Osteocyte (in vitro differentiated cells): Measurements from ENCODE around the gene LRBA. TPM values are rescaled to one million over a fixed set of nuclear protein-coding genes. Genes with fewer than 3 reads are reported as not detected.
"Not testable (repeated sequence)": the region's sequence is repeated elsewhere in the genome, so short reads cannot be mapped to it uniquely, and the experiment has no call there.

ENCODE experiments used
- DNase-seq: peaks from one replicate; pipeline ENCODE4 v3.0.0; 2021; ENCODE audit warnings: mixed read lengths; ENCODE audit not compliant: unreplicated experiment; ENCODE audit errors: extremely low spot score
- H3K27ac Mint-ChIP-seq: one replicate; pipeline ENCODE4 v1.8.0; 2021; ENCODE audit warnings: mild to moderate bottlenecking, mixed read lengths; ENCODE audit not compliant: unreplicated experiment
- H3K27me3 Mint-ChIP-seq: one replicate; pipeline ENCODE4 v1.8.0; 2021; ENCODE audit warnings: mixed read lengths; ENCODE audit not compliant: unreplicated experiment
- H3K36me3 Mint-ChIP-seq: one replicate; pipeline ENCODE4 v1.8.0; 2021; ENCODE audit warnings: mixed read lengths; ENCODE audit not compliant: unreplicated experiment
- H3K4me1 Mint-ChIP-seq: one replicate; pipeline ENCODE4 v1.8.0; 2021; ENCODE audit warnings: mixed read lengths; ENCODE audit not compliant: unreplicated experiment
- H3K4me3 Mint-ChIP-seq: one replicate; pipeline ENCODE4 v1.8.0; 2021; ENCODE audit warnings: mild to moderate bottlenecking, moderate library complexity, mixed read lengths; ENCODE audit not compliant: unreplicated experiment
- H3K9me3 Mint-ChIP-seq: one replicate; pipeline ENCODE4 v1.8.0; 2021; ENCODE audit warnings: mixed read lengths; ENCODE audit not compliant: unreplicated experiment
- total RNA-seq: library from RNA; stranded (reverse); gene quantifications from 2 replicates; pipeline ENCODE4 v1.2.1, GENCODE V29; 2021
- TF ChIP-seq, protein P1 (sequence below): fragments of 200-600 bp; sonication (generic); IDR thresholded peaks from 2 replicates; pipeline ENCODE4 v1.5.0; 2021; ENCODE audit warnings: antibody characterized with exemption, mild to moderate bottlenecking, moderate library complexity

The LRBA gene
- total RNA-seq, 1 donor from 2014 or later, result 40.8 TPM

GRCh38 chr4:150931005-150931404, 84.1 kb downstream of the LRBA start:
- H3K4me1 Mint-ChIP-seq, result no peaks in the 10 kb centered on the region
- TF ChIP-seq, protein P1, sequence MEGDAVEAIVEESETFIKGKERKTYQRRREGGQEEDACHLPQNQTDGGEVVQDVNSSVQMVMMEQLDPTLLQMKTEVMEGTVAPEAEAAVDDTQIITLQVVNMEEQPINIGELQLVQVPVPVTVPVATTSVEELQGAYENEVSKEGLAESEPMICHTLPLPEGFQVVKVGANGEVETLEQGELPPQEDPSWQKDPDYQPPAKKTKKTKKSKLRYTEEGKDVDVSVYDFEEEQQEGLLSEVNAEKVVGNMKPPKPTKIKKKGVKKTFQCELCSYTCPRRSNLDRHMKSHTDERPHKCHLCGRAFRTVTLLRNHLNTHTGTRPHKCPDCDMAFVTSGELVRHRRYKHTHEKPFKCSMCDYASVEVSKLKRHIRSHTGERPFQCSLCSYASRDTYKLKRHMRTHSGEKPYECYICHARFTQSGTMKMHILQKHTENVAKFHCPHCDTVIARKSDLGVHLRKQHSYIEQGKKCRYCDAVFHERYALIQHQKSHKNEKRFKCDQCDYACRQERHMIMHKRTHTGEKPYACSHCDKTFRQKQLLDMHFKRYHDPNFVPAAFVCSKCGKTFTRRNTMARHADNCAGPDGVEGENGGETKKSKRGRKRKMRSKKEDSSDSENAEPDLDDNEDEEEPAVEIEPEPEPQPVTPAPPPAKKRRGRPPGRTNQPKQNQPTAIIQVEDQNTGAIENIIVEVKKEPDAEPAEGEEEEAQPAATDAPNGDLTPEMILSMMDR, result no peak
- no peak for DNase-seq
- peaks cover 6% of the 10 kb centered on the region for H3K36me3 Mint-ChIP-seq
- H3K4me3 Mint-ChIP-seq, result no peak overlapping the region
- no peak overlapping the region for H3K27ac Mint-ChIP-seq
- no peaks in the 10 kb centered on the region for H3K27me3 Mint-ChIP-seq
- H3K9me3 Mint-ChIP-seq, result no peaks in the 10 kb centered on the region

- DNase-seq, result no peak
- TF ChIP-seq, protein P1, result no peak
- no peak overlapping the region for H3K4me3 Mint-ChIP-seq
- no peak overlapping the region for H3K27ac Mint-ChIP-seq
- H3K27me3 Mint-ChIP-seq, result no peaks in the 10 kb centered on the region
- peaks cover 20% of the 10 kb centered on the region for H3K36me3 Mint-ChIP-seq
- no peaks in the 10 kb centered on the region for H3K9me3 Mint-ChIP-seq
- H3K4me1 Mint-ChIP-seq, result no peaks in the 10 kb centered on the region
Measured at GRCh38 chr4:150923945-150924344, 91.1 kb downstream of the LRBA start.

DNA sequence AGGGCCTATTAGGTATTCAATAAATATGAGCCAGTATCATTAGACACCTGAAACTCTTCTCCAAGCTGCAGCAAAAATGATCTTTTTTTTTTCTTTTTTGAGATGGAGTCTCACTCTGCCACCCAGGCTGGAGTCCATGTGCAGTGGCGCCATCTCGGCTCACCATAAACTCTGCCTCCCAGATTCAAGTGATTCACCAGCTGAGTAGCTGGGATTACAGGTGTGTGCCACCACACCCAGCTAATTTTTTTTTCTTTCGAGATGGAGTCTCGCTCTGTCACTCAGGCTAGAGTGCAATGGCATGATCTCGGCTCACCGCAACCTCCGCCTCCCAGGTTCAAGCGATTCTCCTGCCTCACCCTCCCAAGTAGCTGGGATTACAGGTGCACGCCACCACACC, 93.6 kb downstream of the LRBA start:
- peaks cover 24% of the 10 kb centered on the region for H3K36me3 Mint-ChIP-seq
- H3K4me1 Mint-ChIP-seq, H3K27ac Mint-ChIP-seq, DNase-seq, H3K4me3 Mint-ChIP-seq, H3K27me3 Mint-ChIP-seq, H3K9me3 Mint-ChIP-seq: not testable (repeated sequence)

DNA sequence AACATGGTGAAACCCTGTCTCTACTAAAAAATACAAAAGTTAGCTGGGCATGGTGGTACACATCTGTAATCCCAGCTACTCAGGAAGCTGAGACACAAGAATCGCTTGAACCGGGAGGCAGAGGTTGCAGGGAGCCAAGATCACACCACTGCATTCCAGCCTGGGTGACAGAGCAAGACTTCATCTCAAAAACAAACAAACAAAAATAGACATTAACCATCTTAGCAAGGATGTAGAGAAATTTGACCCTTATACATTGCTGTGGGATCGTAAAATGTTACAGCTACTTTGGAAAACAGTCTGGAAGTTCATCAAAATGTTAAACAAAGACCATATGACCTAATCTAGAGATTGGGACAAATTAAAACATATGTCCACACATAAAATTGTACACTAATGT, 96.5 kb downstream of the LRBA start:
- not testable (repeated sequence) for H3K27ac Mint-ChIP-seq, H3K4me1 Mint-ChIP-seq, H3K4me3 Mint-ChIP-seq, H3K9me3 Mint-ChIP-seq, DNase-seq, H3K27me3 Mint-ChIP-seq
- H3K36me3 Mint-ChIP-seq, result peaks cover 26% of the 10 kb centered on the region

DNA sequence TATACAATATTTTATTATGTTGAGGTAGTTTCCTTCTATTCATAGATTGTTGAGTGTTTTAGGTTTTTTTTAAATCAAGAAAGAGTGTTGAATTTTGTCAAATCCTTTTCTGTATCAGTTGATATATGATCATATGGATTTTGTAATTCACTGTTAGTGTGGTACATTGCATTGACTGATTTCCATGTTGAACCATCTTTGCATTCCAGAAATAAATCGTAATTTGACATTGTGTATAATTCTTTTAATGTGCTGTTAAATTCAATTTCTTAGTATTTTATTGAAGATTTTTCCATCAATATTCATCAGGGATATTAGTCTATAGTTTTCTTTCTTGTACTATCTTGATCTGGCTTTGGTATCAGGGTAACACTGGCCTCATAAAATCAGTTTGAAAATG, 103.8 kb downstream of the LRBA start:
- no peaks in the 10 kb centered on the region for H3K4me1 Mint-ChIP-seq
- no peak overlapping the region for H3K4me3 Mint-ChIP-seq
- peaks cover 55% of the 10 kb centered on the region for H3K36me3 Mint-ChIP-seq
- H3K27ac Mint-ChIP-seq, result no peak overlapping the region
- TF ChIP-seq, protein P1, result no peak
- H3K9me3 Mint-ChIP-seq, result peaks cover 23% of the 10 kb centered on the region
- H3K27me3 Mint-ChIP-seq, result no peaks in the 10 kb centered on the region
- DNase-seq, result no peak

DNA sequence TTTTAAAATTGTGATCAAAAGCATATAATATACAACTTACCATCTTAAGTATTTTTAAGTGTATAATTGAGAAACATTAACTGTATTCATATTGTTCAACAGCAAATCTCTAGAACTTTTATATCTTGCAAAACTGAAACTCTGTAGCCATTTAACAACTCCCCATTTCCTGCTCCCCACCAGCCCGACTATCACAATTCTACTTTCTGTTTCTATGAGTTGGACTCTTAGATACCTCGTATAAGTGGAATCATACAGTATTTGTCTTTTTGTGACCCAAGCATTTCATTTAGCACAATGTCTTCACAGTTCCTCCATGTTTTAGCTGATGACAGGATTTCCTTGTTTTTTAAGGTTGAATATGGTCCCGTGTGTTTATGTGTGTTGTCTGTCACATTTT, 106.0 kb downstream of the LRBA start:
- Mint-ChIP-seq H3K27me3 (no peaks in the 10 kb centered on the region), H3K4me1 (no peaks in the 10 kb centered on the region), H3K27ac (no peak overlapping the region), H3K36me3 (peaks cover 51% of the 10 kb centered on the region), H3K4me3 (no peak overlapping the region), H3K9me3 (peaks cover 23% of the 10 kb centered on the region)
- TF ChIP-seq, protein P1, result no peak
- DNase-seq, result no peak
